Esophagus muscularis mucosa (tissue), 4 donors: ENCODE results near the gene DOCK1. TPM values are rescaled to one million over a fixed set of nuclear protein-coding genes. Genes with fewer than 3 reads are reported as not detected.

ENCODE experiments used
- DNase-seq: peaks from one replicate; pipeline ENCODE4 v3.0.0-alpha.2; 2017; ENCODE audit errors: extremely low spot score
- H3K27ac ChIP-seq, 4 donors: fragments of 200-600 bp; sonication (generic); replicated peaks in 1 of 4; 1 replicate in 3 of 4; 2 replicates in 1 of 4; pipeline ENCODE4 v1.5.1; 2016 to 2019; ENCODE audit warnings: mild to moderate bottlenecking in 1 of 4
- H3K27me3 ChIP-seq, 4 donors: fragments of 200-600 bp; sonication (generic); one replicate each; pipeline versions ENCODE4 v1.5.1 to v1.6.0; 2016 to 2019
- H3K36me3 ChIP-seq, 4 donors: fragments of 200-600 bp; sonication (generic); one replicate each; pipeline ENCODE4 v1.5.1; 2016 to 2019
- H3K4me1 ChIP-seq, 4 donors: fragments of 200-600 bp; sonication (generic); one replicate each; pipeline ENCODE4 v1.5.1; 2016 to 2019
- H3K4me3 ChIP-seq, 4 donors: fragments of 200-600 bp; sonication (generic); 1 replicate in 2 of 4; 2 replicates in 2 of 4; pipeline ENCODE4 v1.5.1; 2016 to 2019; ENCODE audit warnings: mild to moderate bottlenecking in 4 of 4, moderate library complexity in 1 of 4
- H3K9me3 ChIP-seq, 4 donors: fragments of 200-600 bp; sonication (generic); 1 replicate in 3 of 4; 2 replicates in 1 of 4; pipeline ENCODE4 v1.5.1; 2016 to 2019
- EP300 ChIP-seq: sonication (generic); formaldehyde crosslinking; IDR thresholded peaks from one replicate; pipeline ENCODE4 v1.6.1; 2017; ENCODE audit warnings: antibody characterized with exemption
- POLR2A ChIP-seq: fragments of 450-650 bp; IDR thresholded peaks from one replicate; pipeline ENCODE4 v1.6.1; 2017; ENCODE audit warnings: antibody characterized with exemption, moderate library complexity, mild to moderate bottlenecking, low read depth
- POLR2AphosphoS5 ChIP-seq, 2 donors: sonication (generic); formaldehyde crosslinking; IDR thresholded peaks; one replicate each; pipeline ENCODE4 v1.6.1; 2017; ENCODE audit warnings: antibody characterized with exemption in 2 of 2
- WGBS: methylation state at CpG from one replicate; pipeline ENCODE4 v1.1.5; 2018; 5-methylcytosine and 5-hydroxymethylcytosine counted together
- intact Hi-C: fragments of 100-400 bp; cut with DNase I; formaldehyde crosslinking; loops from one replicate; pipeline ENCODE4 v1.15.1; 2023
- total RNA-seq, 4 donors: library from RNA; depleted of rRNA; stranded (reverse); fragments of >200 nt; gene quantifications; one replicate each; pipeline versions ENCODE4 v1.1.0 to v1.2.1, GENCODE V29; 2016
- TF ChIP-seq, protein P1 (sequence below), 3 experiments: fragments of 200-600 bp in 2 of 3; fragments of 450-650 bp in 1 of 3; sonication (generic) in 2 of 3; IDR thresholded peaks; one replicate each; pipeline ENCODE4 v1.5.1; 2017 to 2019; ENCODE audit warnings: antibody characterized with exemption in 3 of 3, mild to moderate bottlenecking in 2 of 3, moderate library complexity in 1 of 3

DOCK1 gene
- total RNA-seq, 4 donors from 2014 or later: 41.4 to 60.3 (median 55.3) TPM

- no peak for DNase-seq
- peaks cover 32 to 72% (median 53%) of the 10 kb centered on the region in 4 donors for H3K36me3 ChIP-seq
- TF ChIP-seq EP300 (no peak), POLR2AphosphoS5 (IDR thresholded peaks at IDR 0.05) (no peak), POLR2A (no peak)
- TF ChIP-seq, protein P1, sequence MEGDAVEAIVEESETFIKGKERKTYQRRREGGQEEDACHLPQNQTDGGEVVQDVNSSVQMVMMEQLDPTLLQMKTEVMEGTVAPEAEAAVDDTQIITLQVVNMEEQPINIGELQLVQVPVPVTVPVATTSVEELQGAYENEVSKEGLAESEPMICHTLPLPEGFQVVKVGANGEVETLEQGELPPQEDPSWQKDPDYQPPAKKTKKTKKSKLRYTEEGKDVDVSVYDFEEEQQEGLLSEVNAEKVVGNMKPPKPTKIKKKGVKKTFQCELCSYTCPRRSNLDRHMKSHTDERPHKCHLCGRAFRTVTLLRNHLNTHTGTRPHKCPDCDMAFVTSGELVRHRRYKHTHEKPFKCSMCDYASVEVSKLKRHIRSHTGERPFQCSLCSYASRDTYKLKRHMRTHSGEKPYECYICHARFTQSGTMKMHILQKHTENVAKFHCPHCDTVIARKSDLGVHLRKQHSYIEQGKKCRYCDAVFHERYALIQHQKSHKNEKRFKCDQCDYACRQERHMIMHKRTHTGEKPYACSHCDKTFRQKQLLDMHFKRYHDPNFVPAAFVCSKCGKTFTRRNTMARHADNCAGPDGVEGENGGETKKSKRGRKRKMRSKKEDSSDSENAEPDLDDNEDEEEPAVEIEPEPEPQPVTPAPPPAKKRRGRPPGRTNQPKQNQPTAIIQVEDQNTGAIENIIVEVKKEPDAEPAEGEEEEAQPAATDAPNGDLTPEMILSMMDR (IDR thresholded peaks at IDR 0.05): no peak
- no peak overlapping the region for H3K27ac ChIP-seq
- no peak overlapping the region for H3K4me3 ChIP-seq
- intact Hi-C loops: no loop called here
- 91% methylated on average over 9 of the region's 9 CpGs for WGBS
- no peaks in the 10 kb centered on the region for H3K9me3 ChIP-seq
- no peaks in the 10 kb centered on the region for H3K27me3 ChIP-seq
- no peaks in the 10 kb centered on the region for H3K4me1 ChIP-seq
These were observed 138.1 kb downstream of the DOCK1 start for GRCh38 chr10:127043301-127043700.

- TF ChIP-seq POLR2AphosphoS5 (IDR thresholded peaks at IDR 0.05) (no peak), POLR2A (no peak), EP300 (no peak)
- TF ChIP-seq, protein P1 (IDR thresholded peaks at IDR 0.05): no peak
- DNase-seq: no peak
- Histone ChIP-seq H3K4me3 (no peak overlapping the region), H3K4me1 (no peaks in the 10 kb centered on the region), H3K27ac (no peak overlapping the region), H3K27me3 (no peaks in the 10 kb centered on the region), H3K9me3 (no peaks in the 10 kb centered on the region), H3K36me3 (peaks cover 25 to 63% (median 44%) of the 10 kb centered on the region in 4 donors)
- 79% methylated on average over 8 of the region's 8 CpGs for WGBS
- intact Hi-C loops: no loop called here
These were observed 139.0 kb downstream of the DOCK1 start for GRCh38 chr10:127044186-127044585.

GRCh38 chr10:127046975-127047877, 142.0 kb downstream of the DOCK1 start:
- intact Hi-C loops: no loop called here
- no peaks in the 10 kb centered on the region for H3K27me3 ChIP-seq
- no peaks in the 10 kb centered on the region for H3K9me3 ChIP-seq
- no peak for DNase-seq
- H3K4me1 ChIP-seq: no peaks in the 10 kb centered on the region
- no peak overlapping the region for H3K27ac ChIP-seq
- TF ChIP-seq POLR2A: no peak
- TF ChIP-seq POLR2AphosphoS5 (IDR thresholded peaks at IDR 0.05): no peak
- TF ChIP-seq, protein P1 (IDR thresholded peaks at IDR 0.05): no peak
- no peak for TF ChIP-seq EP300
- H3K36me3 ChIP-seq: peaks cover 11 to 36% (median 23%) of the 10 kb centered on the region in 4 donors
- WGBS: 95% methylated on average over 7 of the region's 7 CpGs
- no peak overlapping the region for H3K4me3 ChIP-seq

DNA sequence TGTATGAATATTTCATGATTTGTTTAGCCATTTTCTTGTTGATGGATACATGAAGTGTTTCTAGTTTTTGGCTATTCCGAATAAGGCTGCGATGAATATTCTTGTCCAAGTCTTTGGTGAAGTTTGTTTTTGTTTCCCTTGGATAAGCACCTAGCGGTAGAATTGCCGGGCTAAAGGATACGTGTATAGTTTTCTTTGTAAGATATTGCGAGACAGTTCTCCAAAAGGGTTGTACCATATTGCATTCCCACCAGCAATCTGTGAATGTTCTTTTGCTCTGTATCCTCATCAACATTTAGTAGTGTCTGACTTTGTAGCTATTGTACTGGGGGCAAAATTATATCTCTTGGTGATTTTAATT, 142.6 kb downstream of the DOCK1 start:
- no peaks in the 10 kb centered on the region for H3K27me3 ChIP-seq
- H3K4me3 ChIP-seq: no peak overlapping the region
- TF ChIP-seq EP300 (no peak), POLR2A (no peak), POLR2AphosphoS5 (IDR thresholded peaks at IDR 0.05) (no peak)
- TF ChIP-seq, protein P1 (IDR thresholded peaks at IDR 0.05): no peak
- no peaks in the 10 kb centered on the region for H3K4me1 ChIP-seq
- no peak overlapping the region for H3K27ac ChIP-seq
- 97% methylated on average over 6 of the region's 6 CpGs for WGBS
- no peaks in the 10 kb centered on the region for H3K9me3 ChIP-seq
- intact Hi-C loops: no loop called here
- peaks cover 7 to 35% (median 24%) of the 10 kb centered on the region in 4 donors for H3K36me3 ChIP-seq
- DNase-seq: no peak
